ENCODE data around the gene RAB10. TPM values are rescaled to one million over a fixed set of nuclear protein-coding genes. Genes with fewer than 3 reads are reported as not detected.

The RAB10 gene
- 10 to 100 TPM; 73.9 to 80.8 TPM for total RNA-seq

GRCh38 chr2:26033818-26034636 lies at the start of gene RAB10:
Gene RAB10, plus strand, starts transcription at chr2:26034084. Its CDS starts 525 bp downstream, at chr2:26034609.
- Histone ChIP-seq H3K36me3 (peaks cover 3% of the 10 kb centered on the region), H3K4me3 (peak within 1 kb of the TSS; percentile 93), H3K27ac (peak within 1 kb of the TSS; percentile 97 to 99), H3K27me3 (replicated peaks; ENCODE audit: insufficient read depth) (no peaks in the 10 kb centered on the region), H3K9me3 (no peaks in the 10 kb centered on the region), H3K4me1 (ENCODE audit: control insufficient read depth in 1 of 2, low read depth in 2 of 2) (peaks cover 32 to 39% of the 10 kb centered on the region in 2 donors)
- TF ChIP-seq CTCF (IDR thresholded peaks at IDR 0.05), result no peak
- ATAC-seq (ENCODE audit: insufficient number of reproducible peaks, low FRiP score, low read depth) (peak; percentile 96), DNase-seq (ENCODE audit: low spot score) (peak; percentile 90)

GRCh38 chr2:25988134-25988533 lies 45.8 kb upstream of the RAB10 start:
- H3K4me3 ChIP-seq, result no peak overlapping the region
- DNase-seq (ENCODE audit: low spot score) (no peak), ATAC-seq (ENCODE audit: insufficient number of reproducible peaks, low FRiP score, low read depth) (no peak)
- H3K9me3 ChIP-seq, result no peaks in the 10 kb centered on the region
- H3K27ac ChIP-seq, result no peak overlapping the region
- no peaks in the 10 kb centered on the region for H3K36me3 ChIP-seq
- peaks cover 0 to 3% of the 10 kb centered on the region in 2 donors for H3K4me1 ChIP-seq (ENCODE audit: control insufficient read depth in 1 of 2, low read depth in 2 of 2)
- TF ChIP-seq CTCF (IDR thresholded peaks at IDR 0.05), result no peak
- H3K27me3 ChIP-seq (replicated peaks; ENCODE audit: insufficient read depth), result no peaks in the 10 kb centered on the region

GRCh38 chr2:25989154-25989553 lies 44.7 kb upstream of the RAB10 start:
- Histone ChIP-seq H3K9me3 (no peaks in the 10 kb centered on the region), H3K36me3 (no peaks in the 10 kb centered on the region), H3K27ac (no peak overlapping the region), H3K4me1 (ENCODE audit: control insufficient read depth in 1 of 2, low read depth in 2 of 2) (peaks cover 0 to 3% of the 10 kb centered on the region in 2 donors), H3K27me3 (replicated peaks; ENCODE audit: insufficient read depth) (no peaks in the 10 kb centered on the region), H3K4me3 (no peak overlapping the region)
- no peak for ATAC-seq (ENCODE audit: insufficient number of reproducible peaks, low FRiP score, low read depth)
- no peak for DNase-seq (ENCODE audit: low spot score)
- no peak for TF ChIP-seq CTCF (IDR thresholded peaks at IDR 0.05)

GRCh38 chr2:25991965-25992364 lies 41.9 kb upstream of the RAB10 start:
- Histone ChIP-seq H3K36me3 (no peaks in the 10 kb centered on the region), H3K4me1 (ENCODE audit: control insufficient read depth in 1 of 2, low read depth in 2 of 2) (peaks cover 0 to 3% of the 10 kb centered on the region in 2 donors), H3K27me3 (replicated peaks; ENCODE audit: insufficient read depth) (no peaks in the 10 kb centered on the region), H3K27ac (no peak overlapping the region), H3K4me3 (no peak overlapping the region), H3K9me3 (no peaks in the 10 kb centered on the region)
- ATAC-seq (ENCODE audit: insufficient number of reproducible peaks, low FRiP score, low read depth) (no peak), DNase-seq (ENCODE audit: low spot score) (no peak)
- no peak for TF ChIP-seq CTCF (IDR thresholded peaks at IDR 0.05)

GRCh38 chr2:25992556-25992955 lies 41.3 kb upstream of the RAB10 start:
- Histone ChIP-seq H3K27me3 (replicated peaks; ENCODE audit: insufficient read depth) (no peaks in the 10 kb centered on the region), H3K27ac (no peak overlapping the region), H3K9me3 (no peaks in the 10 kb centered on the region), H3K36me3 (no peaks in the 10 kb centered on the region), H3K4me1 (ENCODE audit: control insufficient read depth in 1 of 2, low read depth in 2 of 2) (peaks cover 3 to 7% of the 10 kb centered on the region in 2 donors), H3K4me3 (no peak overlapping the region)
- no peak for TF ChIP-seq CTCF (IDR thresholded peaks at IDR 0.05)
- DNase-seq (ENCODE audit: low spot score), result no peak
- ATAC-seq (ENCODE audit: insufficient number of reproducible peaks, low FRiP score, low read depth), result no peak
